BE2C (cell line): Measurements from ENCODE around the gene CCDC12.

Experiments
- DNase-seq: peaks from one replicate; pipeline ENCODE4 v3.0.0-alpha.2; 2020
- H3K27me3 ChIP-seq: fragments of 250-450 bp; sonication (Bioruptor Pico); 2 replicates; pipeline ENCODE4 v1.5.1; 2020; ENCODE audit warnings: mild to moderate bottlenecking
- H3K36me3 ChIP-seq: fragments of 250-450 bp; sonication (Bioruptor Pico); 2 replicates; pipeline ENCODE4 v1.5.1; 2020; ENCODE audit warnings: mild to moderate bottlenecking
- H3K4me1 ChIP-seq: fragments of 250-450 bp; sonication (Bioruptor Pico); 2 replicates; pipeline ENCODE4 v1.5.1; 2020
- H3K4me3 ChIP-seq: 2 replicates; pipeline ENCODE4 v1.5.1; 2011; ENCODE audit warnings: low read depth, low read length
- H3K9me3 ChIP-seq: fragments of 250-450 bp; sonication (Bioruptor Pico); 2 replicates; pipeline ENCODE4 v1.5.1; 2020
- CTCF ChIP-seq: IDR thresholded peaks from 2 replicates; pipeline ENCODE4 v1.5.1; 2012; ENCODE audit warnings: mild to moderate bottlenecking, low read depth, low read length

Gene CCDC12

GRCh38 chr3:46972396-46972795 is 4.1 kb downstream of the CCDC12 start:
- H3K4me1 ChIP-seq: no peaks in the 10 kb centered on the region
- H3K36me3 ChIP-seq: no peaks in the 10 kb centered on the region
- H3K4me3 ChIP-seq: no peak overlapping the region
- no peaks in the 10 kb centered on the region for H3K27me3 ChIP-seq
- H3K9me3 ChIP-seq: no peaks in the 10 kb centered on the region
- TF ChIP-seq CTCF: no peak
- DNase-seq: no peak

- Histone ChIP-seq H3K4me1 (no peaks in the 10 kb centered on the region), H3K36me3 (no peaks in the 10 kb centered on the region), H3K9me3 (no peaks in the 10 kb centered on the region), H3K27me3 (no peaks in the 10 kb centered on the region), H3K4me3 (no peak overlapping the region)
- no peak for DNase-seq
- TF ChIP-seq CTCF: no peak
Measured at GRCh38 chr3:46971742-46972141, 4.8 kb downstream of the CCDC12 start.

GRCh38 chr3:46971151-46971550 is 5.4 kb downstream of the CCDC12 start:
- no peak overlapping the region for H3K4me3 ChIP-seq
- no peaks in the 10 kb centered on the region for H3K36me3 ChIP-seq
- no peak for DNase-seq
- H3K9me3 ChIP-seq: no peaks in the 10 kb centered on the region
- H3K27me3 ChIP-seq: no peaks in the 10 kb centered on the region
- TF ChIP-seq CTCF: no peak
- H3K4me1 ChIP-seq: no peaks in the 10 kb centered on the region

GRCh38 chr3:46970391-46971091 is 6.0 kb downstream of the CCDC12 start:
- Histone ChIP-seq H3K9me3 (no peaks in the 10 kb centered on the region), H3K36me3 (no peaks in the 10 kb centered on the region), H3K4me3 (no peak overlapping the region), H3K4me1 (no peaks in the 10 kb centered on the region), H3K27me3 (no peaks in the 10 kb centered on the region)
- no peak for DNase-seq
- no peak for TF ChIP-seq CTCF

GRCh38 chr3:46968783-46969428 is 7.6 kb downstream of the CCDC12 start:
- no peaks in the 10 kb centered on the region for H3K4me1 ChIP-seq
- H3K4me3 ChIP-seq: no peak overlapping the region
- H3K27me3 ChIP-seq: no peaks in the 10 kb centered on the region
- DNase-seq: no peak
- no peak for TF ChIP-seq CTCF
- no peaks in the 10 kb centered on the region for H3K36me3 ChIP-seq
- H3K9me3 ChIP-seq: no peaks in the 10 kb centered on the region

GRCh38 chr3:46966811-46967210 is 9.7 kb downstream of the CCDC12 start:
- Histone ChIP-seq H3K27me3 (no peaks in the 10 kb centered on the region), H3K4me3 (no peak overlapping the region), H3K36me3 (no peaks in the 10 kb centered on the region), H3K4me1 (no peaks in the 10 kb centered on the region), H3K9me3 (no peaks in the 10 kb centered on the region)
- TF ChIP-seq CTCF: no peak
- DNase-seq: no peak
